GM20000 (cell line): ENCODE results near the gene RRAGC.
"Not testable (repeated sequence)": the region's sequence is repeated elsewhere in the genome, so short reads cannot be mapped to it uniquely, and the experiment has no call there.

Experiments
- DNase-seq: peaks from one replicate; pipeline ENCODE4 v3.0.0; 2012; ENCODE audit warnings: low spot score
- CTCF ChIP-seq: IDR thresholded peaks from 2 replicates; pipeline ENCODE4 v1.5.1; 2012; ENCODE audit warnings: mild to moderate bottlenecking, control low read depth; ENCODE audit errors: extremely low read depth, missing control alignments

The RRAGC gene

GRCh38 chr1:38814984-38815464, 44.5 kb downstream of the RRAGC start:
- peak; percentile 56 for DNase-seq
- no peak for TF ChIP-seq CTCF

- no peak for DNase-seq
These were observed 45.1 kb downstream of the RRAGC start for GRCh38 chr1:38814444-38814983.

GRCh38 chr1:38812981-38813380, 46.6 kb downstream of the RRAGC start:
- TF ChIP-seq CTCF, result no peak
- DNase-seq, result no peak

More at GRCh38 chr1:38814444-38814983, 45.1 kb downstream of the RRAGC start:
- TF ChIP-seq CTCF, result no peak

GRCh38 chr1:38811466-38811865, 48.1 kb downstream of the RRAGC start:
- DNase-seq, result not testable (repeated sequence)

GRCh38 chr1:38806090-38806489, 53.5 kb downstream of the RRAGC start:
- no peak for TF ChIP-seq CTCF
- DNase-seq, result no peak

- TF ChIP-seq CTCF, result no peak
- no peak for DNase-seq
These were observed 54.5 kb downstream of the RRAGC start for GRCh38 chr1:38805036-38805435.

GRCh38 chr1:38804062-38804886, 55.3 kb downstream of the RRAGC start:
- peak; percentile 47 for DNase-seq
- TF ChIP-seq CTCF, result no peak
